GM11168 (cell line): ENCODE results near the gene CLPTM1.
"Not testable (repeated sequence)": the region's sequence is repeated elsewhere in the genome, so short reads cannot be mapped to it uniquely, and the experiment has no call there.

Experiments
- in situ Hi-C: fragments of 300-500 bp; cut with MboI; formaldehyde crosslinking; loops from one replicate; pipeline ENCODE4 v1.12.0; 2022; ENCODE audit warnings: low sequenced_read_pairs; ENCODE audit not compliant: unreplicated experiment

The CLPTM1 gene

GRCh38 chr19:44972802-44973201, 17.6 kb downstream of the CLPTM1 start:
- in situ Hi-C loops: no loop called here

- in situ Hi-C loops: no loop called here
These were observed 19.0 kb downstream of the CLPTM1 start for GRCh38 chr19:44973982-44974735.

- in situ Hi-C loops: no loop called here
These were observed 19.7 kb downstream of the CLPTM1 start for GRCh38 chr19:44974857-44975256.

GRCh38 chr19:44975444-44975843, 20.3 kb downstream of the CLPTM1 start:
- in situ Hi-C loops: no loop called here

GRCh38 chr19:44984005-44984404, 28.8 kb downstream of the CLPTM1 start:
- in situ Hi-C loops: no loop called here

- in situ Hi-C loops: no loop called here
These were observed 30.3 kb downstream of the CLPTM1 start for GRCh38 chr19:44985445-44985844.

GRCh38 chr19:44986389-44986788, 31.2 kb downstream of the CLPTM1 start:
- in situ Hi-C loops: no loop called here

GRCh38 chr19:44987148-44987675, 32.0 kb downstream of the CLPTM1 start:
- in situ Hi-C loops: no loop called here

- in situ Hi-C loops: no loop called here
These were observed 33.1 kb downstream of the CLPTM1 start for GRCh38 chr19:44988273-44988672.

GRCh38 chr19:44988896-44989556, 33.8 kb downstream of the CLPTM1 start:
- in situ Hi-C loops: no loop called here

- in situ Hi-C loops: no loop called here
These were observed 35.3 kb downstream of the CLPTM1 start for GRCh38 chr19:44990459-44990858.

GRCh38 chr19:44990966-44991365, 35.8 kb downstream of the CLPTM1 start:
- in situ Hi-C loops: no loop called here

- in situ Hi-C loops: no loop called here
These were observed 37.4 kb downstream of the CLPTM1 start for GRCh38 chr19:44992336-44993163.

GRCh38 chr19:44993526-44993925, 38.3 kb downstream of the CLPTM1 start:
- in situ Hi-C loops: no loop called here

GRCh38 chr19:44993926-44994537, 38.9 kb downstream of the CLPTM1 start:
- in situ Hi-C loops: no loop called here

- in situ Hi-C loops: no loop called here
These were observed 42.8 kb downstream of the CLPTM1 start for GRCh38 chr19:44998025-44998424.

GRCh38 chr19:44999131-44999925, 44.1 kb downstream of the CLPTM1 start:
- in situ Hi-C loops: not testable (repeated sequence)

- in situ Hi-C loops: not testable (repeated sequence)
These were observed 45.5 kb downstream of the CLPTM1 start for GRCh38 chr19:45000665-45001064.

- in situ Hi-C loops: no loop called here
These were observed 46.0 kb downstream of the CLPTM1 start, which contains the start of gene RELB for GRCh38 chr19:45001087-45001739. TSS of gene RELB (plus strand) at chr19:45001464. CDS start at chr19:45001580, 116 bp downstream.
